Omental fat pad (tissue), 4 donors: Measurements from ENCODE around the gene ARHGEF26. TPM values are rescaled to one million over a fixed set of nuclear protein-coding genes. Genes with fewer than 3 reads are reported as not detected.
"Not testable (repeated sequence)": the region's sequence is repeated elsewhere in the genome, so short reads cannot be mapped to it uniquely, and the experiment has no call there.

ENCODE experiments used
- ATAC-seq: fragments of 150-250 bp; one replicate; pipeline ENCODE4 v1.9.1; 2016; ENCODE audit warnings: mild to moderate bottlenecking, moderate library complexity; ENCODE audit not compliant: low FRiP score
- DNase-seq: peaks from one replicate; pipeline ENCODE4 v3.0.0-alpha.2; 2019; ENCODE audit warnings: low spot score
- CTCF ChIP-seq, 3 donors: fragments of 450-650 bp; IDR thresholded peaks; one replicate each; pipeline ENCODE4 v1.5.1; 2016 to 2017; ENCODE audit warnings: antibody characterized with exemption in 3 of 3, mild to moderate bottlenecking in 3 of 3, moderate library complexity in 2 of 3
- total RNA-seq, 4 donors: library from RNA; depleted of rRNA; stranded (reverse); fragments of >200 nt; gene quantifications; one replicate each; pipeline ENCODE4 v1.1.0, GENCODE V29; 2016

Gene ARHGEF26
- total RNA-seq, 4 donors from 2014 or later: 12.0 to 26.9 (median 14.1) TPM

- ATAC-seq (no peak), DNase-seq (no peak)
- no peak for TF ChIP-seq CTCF (IDR thresholded peaks at IDR 0.05)
Measured at GRCh38 chr3:154086286-154086685, 34.9 kb upstream of the ARHGEF26 start.

- not testable (repeated sequence) for DNase-seq, ATAC-seq
Measured at GRCh38 chr3:154087756-154088480, 33.3 kb upstream of the ARHGEF26 start.

GRCh38 chr3:154089421-154090420 is 31.5 kb upstream of the ARHGEF26 start:
- no peak for ATAC-seq
- no peak for DNase-seq
- TF ChIP-seq CTCF (IDR thresholded peaks at IDR 0.05): no peak

DNA sequence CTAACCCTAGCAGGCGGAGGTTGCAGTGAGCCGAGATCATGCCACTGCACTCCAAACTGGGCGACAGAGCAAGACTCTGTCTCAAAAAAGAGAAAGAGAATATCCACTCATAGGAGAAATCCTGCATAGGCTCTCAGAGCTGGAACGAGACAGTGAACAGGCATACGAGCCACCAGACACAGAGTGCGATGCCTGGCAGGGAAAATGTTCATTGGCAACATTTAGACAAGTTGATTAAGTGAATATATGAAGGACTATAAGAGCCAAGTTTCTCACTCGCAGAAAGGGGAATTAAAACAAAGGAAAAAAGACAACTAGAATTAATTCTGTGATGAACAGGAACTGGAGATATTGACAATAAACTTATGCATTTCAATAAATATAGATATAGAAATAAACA is 27.1 kb upstream of the ARHGEF26 start:
- ATAC-seq: no peak
- DNase-seq: no peak
- no peak for TF ChIP-seq CTCF (IDR thresholded peaks at IDR 0.05)

DNA sequence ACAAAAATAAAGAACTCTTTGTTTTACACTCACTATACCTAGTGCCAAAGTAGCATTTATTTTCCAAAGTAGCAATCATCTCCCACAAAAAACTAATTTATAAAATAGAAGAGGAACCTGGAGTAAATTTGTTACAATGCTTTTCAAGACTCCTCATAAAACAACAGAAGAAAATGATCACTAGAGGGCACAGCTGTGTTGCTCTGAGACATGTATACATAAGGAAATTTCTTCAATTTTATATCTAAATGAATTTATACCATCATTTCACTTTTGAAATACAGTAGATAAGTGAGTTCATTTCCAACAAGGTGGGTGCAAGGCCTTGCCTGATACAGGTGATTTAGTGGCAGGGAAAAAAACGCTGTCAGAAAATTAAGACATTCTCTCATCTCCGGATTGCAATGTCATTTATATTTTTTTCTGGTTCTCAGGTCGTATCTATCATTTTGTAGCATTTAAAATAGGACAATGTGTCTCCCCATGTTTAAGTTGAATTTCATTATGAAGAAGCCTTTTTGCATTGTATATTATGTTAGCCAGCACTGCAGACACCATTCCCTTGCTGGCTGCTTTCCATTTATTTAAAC is 25.3 kb upstream of the ARHGEF26 start:
- DNase-seq: no peak
- no peak for TF ChIP-seq CTCF (IDR thresholded peaks at IDR 0.05)
- no peak for ATAC-seq

DNA sequence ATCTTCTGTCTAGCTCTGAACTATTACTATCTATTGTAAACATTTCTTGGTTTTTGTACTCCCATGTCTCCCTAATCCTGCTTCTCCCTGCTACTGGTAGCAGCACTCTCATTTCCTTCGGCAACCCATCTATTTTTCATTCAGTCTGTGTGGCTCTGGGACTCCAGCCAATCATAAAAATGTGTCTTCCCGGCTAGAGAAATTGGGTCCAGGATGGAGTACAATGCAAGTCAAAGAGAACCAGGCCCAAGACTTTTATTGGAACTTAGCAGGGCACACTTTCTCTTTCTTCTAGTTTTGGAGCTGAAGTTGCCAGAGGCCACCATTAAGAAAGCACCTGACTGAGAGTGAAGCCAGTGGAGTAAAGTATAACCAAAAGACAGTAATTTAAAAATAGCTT is 22.8 kb upstream of the ARHGEF26 start:
- DNase-seq: no peak
- ATAC-seq: no peak
- TF ChIP-seq CTCF (IDR thresholded peaks at IDR 0.05): no peak

- no peak for ATAC-seq
- DNase-seq: no peak
- no peak for TF ChIP-seq CTCF (IDR thresholded peaks at IDR 0.05)
Measured at GRCh38 chr3:154100556-154100955, 20.6 kb upstream of the ARHGEF26 start.
